Calu3 (cell line): ENCODE data around the gene CPA2. TPM values are rescaled to one million over a fixed set of nuclear protein-coding genes. Genes with fewer than 3 reads are reported as not detected.

Source experiments
- Bru-seq: library from RNA; stranded (reverse); fragments of 400-500 nt; gene quantifications from one replicate; lab custom pipeline; 2021; lab: Mats Ljungman, UMichigan
- BruChase-seq, 2 experiments: library from RNA; stranded (reverse); fragments of 400-500 nt; gene quantifications; one replicate each; lab custom pipeline; 2021; lab: Mats Ljungman, UMichigan
- BruUV-seq: library from RNA; stranded (reverse); fragments of 400-500 nt; replicated peaks from 2 replicates; lab custom pipeline; 2021; lab: Mats Ljungman, UMichigan
- CTCF ChIA-PET: fragments of 300-600 bp; sonication (Branson Sonifier 250); formaldehyde crosslinking; loops from one replicate; lab custom pipeline; 2022; ENCODE audit warnings: antibody characterized with exemption; lab: Charles Lee
- DNase-seq: peaks from one replicate; pipeline ENCODE4 v3.0.0; 2022
- H3K27ac Mint-ChIP-seq: one replicate; pipeline ENCODE4 v1.8.0; 2022; ENCODE audit warnings: mixed read lengths; ENCODE audit not compliant: unreplicated experiment
- H3K27me3 Mint-ChIP-seq: one replicate; pipeline ENCODE4 v1.8.0; 2022; ENCODE audit warnings: mixed read lengths; ENCODE audit not compliant: unreplicated experiment
- H3K36me3 Mint-ChIP-seq: one replicate; pipeline ENCODE4 v1.8.0; 2022; ENCODE audit warnings: mild to moderate bottlenecking, moderate library complexity, mixed read lengths; ENCODE audit not compliant: insufficient read depth, unreplicated experiment
- H3K4me1 Mint-ChIP-seq: one replicate; pipeline ENCODE4 v1.8.0; 2022; ENCODE audit warnings: mild to moderate bottlenecking, low read depth, mixed read lengths; ENCODE audit not compliant: unreplicated experiment
- H3K4me3 Mint-ChIP-seq: one replicate; pipeline ENCODE4 v1.8.0; 2022; ENCODE audit warnings: mild to moderate bottlenecking, low read depth, moderate library complexity, mixed read lengths; ENCODE audit not compliant: unreplicated experiment
- H3K9me3 Mint-ChIP-seq: one replicate; pipeline ENCODE4 v1.8.0; 2022; ENCODE audit warnings: low read depth, mixed read lengths; ENCODE audit not compliant: unreplicated experiment
- intact Hi-C: fragments of 100-400 bp; cut with micrococcal nuclease; formaldehyde crosslinking; loops from one replicate; pipeline ENCODE4 v1.10.0; 2022; ENCODE audit not compliant: unreplicated experiment
- long read RNA-seq: library from polyadenylated mRNA; stranded (forward); transcript quantifications from one replicate; pipeline ENCODE4 v2.0.0, GENCODE V29; 2022
- total RNA-seq: library from RNA; stranded (reverse); gene quantifications from 2 replicates; pipeline ENCODE4 v1.2.3, GENCODE V29; 2022
- TF ChIP-seq, protein P1 (sequence below): fragments of 200-600 bp; IDR thresholded peaks from one replicate; pipeline ENCODE4 v1.8.0; 2022; ENCODE audit warnings: antibody characterized with exemption; ENCODE audit not compliant: unreplicated experiment

Gene CPA2
- total RNA-seq (not detected in 2 replicates), Bru-seq, nascent RNA (not detected), BruChase-seq, experiment 1, labeled RNA remaining after a 6-hour chase (not detected), BruChase-seq, experiment 2, labeled RNA remaining after a 2-hour chase (percentile 4 among the genes with signal in this experiment)
- long read RNA-seq = 0 reads

DNA sequence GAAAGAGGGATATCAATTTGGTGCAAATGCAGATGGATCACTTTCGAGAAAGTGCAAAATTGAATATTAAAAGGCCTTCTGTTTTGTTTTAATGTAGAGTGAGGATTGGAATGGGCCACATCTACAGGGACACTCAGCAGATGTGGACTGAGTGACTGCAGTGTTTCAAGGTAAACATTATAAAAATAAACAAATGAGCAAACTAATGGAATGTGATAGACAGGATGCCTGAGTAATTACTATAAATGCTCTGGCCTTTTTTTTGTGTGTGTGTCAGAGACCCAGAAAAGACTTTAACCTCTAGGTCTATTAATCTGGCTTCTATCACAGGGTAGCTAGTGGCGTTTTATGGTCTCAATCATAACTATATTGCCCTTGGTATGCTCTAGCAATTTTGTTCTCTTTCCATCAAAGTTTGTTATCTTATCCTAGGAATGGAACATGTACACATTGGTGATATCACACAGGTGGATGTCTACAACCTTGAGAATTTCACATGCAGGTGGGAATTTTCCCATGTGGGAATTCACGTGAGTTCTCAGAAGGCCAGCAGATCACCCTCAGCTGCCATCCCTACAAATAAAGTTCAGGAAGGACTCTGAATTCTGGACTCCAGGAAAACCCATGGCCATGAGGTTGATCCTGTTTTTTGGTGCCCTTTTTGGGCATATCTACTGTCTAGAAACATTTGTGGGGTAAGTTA lies at the start of gene CPA2:
CPA2 (plus strand) TSS at position 606 of the 703 bp plus-strand sequence; CDS start at position 625, 19 bp downstream.
- no peaks in the 10 kb centered on the region for H3K4me1 Mint-ChIP-seq
- no peak within 1 kb of the TSS for H3K4me3 Mint-ChIP-seq
- TF ChIP-seq, protein P1, sequence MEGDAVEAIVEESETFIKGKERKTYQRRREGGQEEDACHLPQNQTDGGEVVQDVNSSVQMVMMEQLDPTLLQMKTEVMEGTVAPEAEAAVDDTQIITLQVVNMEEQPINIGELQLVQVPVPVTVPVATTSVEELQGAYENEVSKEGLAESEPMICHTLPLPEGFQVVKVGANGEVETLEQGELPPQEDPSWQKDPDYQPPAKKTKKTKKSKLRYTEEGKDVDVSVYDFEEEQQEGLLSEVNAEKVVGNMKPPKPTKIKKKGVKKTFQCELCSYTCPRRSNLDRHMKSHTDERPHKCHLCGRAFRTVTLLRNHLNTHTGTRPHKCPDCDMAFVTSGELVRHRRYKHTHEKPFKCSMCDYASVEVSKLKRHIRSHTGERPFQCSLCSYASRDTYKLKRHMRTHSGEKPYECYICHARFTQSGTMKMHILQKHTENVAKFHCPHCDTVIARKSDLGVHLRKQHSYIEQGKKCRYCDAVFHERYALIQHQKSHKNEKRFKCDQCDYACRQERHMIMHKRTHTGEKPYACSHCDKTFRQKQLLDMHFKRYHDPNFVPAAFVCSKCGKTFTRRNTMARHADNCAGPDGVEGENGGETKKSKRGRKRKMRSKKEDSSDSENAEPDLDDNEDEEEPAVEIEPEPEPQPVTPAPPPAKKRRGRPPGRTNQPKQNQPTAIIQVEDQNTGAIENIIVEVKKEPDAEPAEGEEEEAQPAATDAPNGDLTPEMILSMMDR = no peak
- no peak within 1 kb of the TSS for H3K27ac Mint-ChIP-seq
- BruUV-seq = no TSS peak
- no peak for DNase-seq
- intact Hi-C loops = no loop called here
- CTCF ChIA-PET = no interaction called here
- H3K36me3 Mint-ChIP-seq = no peaks in the 10 kb centered on the region
- H3K9me3 Mint-ChIP-seq = no peaks in the 10 kb centered on the region
- peaks cover 34% of the 10 kb centered on the region for H3K27me3 Mint-ChIP-seq

- H3K27ac Mint-ChIP-seq = no peak overlapping the region
- no TSS peak for BruUV-seq
- no peaks in the 10 kb centered on the region for H3K27me3 Mint-ChIP-seq
- H3K9me3 Mint-ChIP-seq = no peaks in the 10 kb centered on the region
- peaks cover 6% of the 10 kb centered on the region for H3K36me3 Mint-ChIP-seq
- CTCF ChIA-PET = no interaction called here
- no peak for DNase-seq
- peaks cover 15% of the 10 kb centered on the region for H3K4me1 Mint-ChIP-seq
- intact Hi-C loops = no loop called here
- H3K4me3 Mint-ChIP-seq = no peak overlapping the region
- TF ChIP-seq, protein P1 = no peak
Observed at GRCh38 chr7:130218806-130219620, 47.6 kb upstream of the CPA2 start.

DNA sequence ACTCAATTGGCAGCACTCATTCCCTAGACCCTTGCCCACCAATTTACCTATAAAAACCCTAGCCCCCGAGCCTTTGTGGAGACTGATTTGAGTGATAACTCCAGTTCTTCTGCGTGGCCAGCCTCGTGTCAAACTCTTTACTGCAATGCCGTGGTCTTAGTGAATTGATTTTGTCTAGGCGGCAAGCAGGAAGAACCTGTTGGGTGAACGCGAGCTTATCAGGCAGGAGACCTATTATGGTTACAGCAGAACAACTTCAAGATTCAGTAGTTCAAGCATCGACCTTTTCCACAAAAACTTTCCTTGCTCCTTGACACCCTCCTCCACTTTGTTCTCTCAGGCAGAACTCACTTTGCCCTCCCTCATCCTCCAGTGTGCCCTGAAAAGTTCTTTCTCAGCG lies 46.8 kb upstream of the CPA2 start:
- no TSS peak for BruUV-seq
- H3K36me3 Mint-ChIP-seq = peaks cover 6% of the 10 kb centered on the region
- CTCF ChIA-PET = no interaction called here
- TF ChIP-seq, protein P1 = no peak
- intact Hi-C loops = no loop called here
- H3K9me3 Mint-ChIP-seq = no peaks in the 10 kb centered on the region
- H3K4me3 Mint-ChIP-seq = no peak overlapping the region
- H3K4me1 Mint-ChIP-seq = peaks cover 15% of the 10 kb centered on the region
- H3K27me3 Mint-ChIP-seq = no peaks in the 10 kb centered on the region
- no peak overlapping the region for H3K27ac Mint-ChIP-seq
- DNase-seq = peak; percentile 66

GRCh38 chr7:130221746-130222145 lies 44.9 kb upstream of the CPA2 start:
- intact Hi-C loops = no loop called here
- no TSS peak for BruUV-seq
- Mint-ChIP-seq H3K4me1 (peaks cover 15% of the 10 kb centered on the region), H3K27ac (no peak overlapping the region), H3K36me3 (peaks cover 6% of the 10 kb centered on the region), H3K9me3 (no peaks in the 10 kb centered on the region), H3K27me3 (no peaks in the 10 kb centered on the region), H3K4me3 (no peak overlapping the region)
- CTCF ChIA-PET = interaction anchor here (0.7 kb wide), 1 partner anchor 150 kb away, joined by 3 read pairs; no protein-coding TSS in a partner anchor
- TF ChIP-seq, protein P1 = no peak
- DNase-seq = no peak
